A204.1 (cell line): ENCODE data around the gene MPST.

ENCODE experiments used
- FAIRE-seq: peaks from 2 replicates; lab custom pipeline; 2012; peaks lifted over from hg19 to GRCh38; lab: Jason Lieb, UNC

The MPST gene

DNA sequence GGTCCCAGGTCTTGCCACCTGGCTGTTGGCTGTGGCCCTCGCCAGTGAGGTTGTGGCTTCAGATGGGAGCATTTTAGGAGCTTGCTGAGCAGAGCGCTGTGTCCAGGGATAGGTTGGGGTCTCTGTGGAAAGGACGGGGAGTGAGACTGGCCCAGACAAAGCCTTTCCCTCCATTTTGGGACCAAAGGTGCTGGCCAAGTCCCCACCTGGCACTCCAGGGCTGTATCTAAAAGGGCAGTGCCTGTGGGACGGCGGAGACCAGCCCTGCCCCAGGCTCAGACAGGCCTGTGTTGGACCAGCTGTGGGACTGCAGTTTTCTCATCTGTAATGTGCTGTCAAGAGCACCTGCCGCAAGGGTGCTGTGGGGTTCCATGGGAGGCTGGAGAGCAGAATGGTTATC lies 27.0 kb downstream of the MPST start:
- no peak for FAIRE-seq

- no peak for FAIRE-seq
Observed at GRCh38 chr22:37047006-37047405, 27.5 kb downstream of the MPST start.

DNA sequence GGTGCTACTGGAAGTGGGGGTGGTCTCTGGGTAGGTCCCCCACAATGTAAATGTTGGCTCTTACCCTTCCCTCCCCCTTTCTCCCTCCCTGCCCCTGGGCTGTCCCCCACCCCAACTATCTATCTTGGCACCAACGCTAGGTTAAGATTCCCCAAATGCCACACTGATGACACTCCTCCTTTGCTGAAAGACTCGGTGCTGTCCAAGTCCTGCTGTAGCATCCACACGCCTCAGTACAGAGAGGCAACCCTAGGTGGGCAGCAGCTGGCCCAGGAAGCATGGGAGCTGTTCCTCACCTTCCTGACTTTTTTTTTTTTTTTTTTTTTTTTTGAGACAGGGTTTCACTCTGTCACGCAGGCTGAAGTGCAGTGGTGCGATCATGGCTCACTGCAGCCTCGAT lies 28.6 kb downstream of the MPST start:
- FAIRE-seq = no peak

DNA sequence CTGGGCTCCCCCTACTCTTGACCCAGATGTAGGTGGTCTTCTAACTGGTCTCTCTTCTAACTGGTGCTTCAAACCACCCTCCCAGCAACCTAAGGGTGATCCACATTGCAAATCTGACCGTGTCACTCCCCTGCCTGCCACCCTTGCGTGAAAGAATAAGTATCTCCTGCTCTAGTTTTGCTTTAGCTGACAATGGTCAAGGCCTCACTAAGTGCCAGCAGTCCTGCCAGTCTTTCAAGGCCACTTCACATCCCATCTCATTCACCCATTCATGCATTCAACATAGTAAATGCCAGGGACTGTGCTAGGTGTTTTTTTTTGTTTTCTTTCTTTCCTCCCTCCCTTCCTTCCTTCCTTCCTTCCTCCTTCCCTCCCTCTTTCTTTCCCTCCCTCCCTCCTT lies 29.7 kb downstream of the MPST start:
- no peak for FAIRE-seq

- no peak for FAIRE-seq
Observed at GRCh38 chr22:37050913-37051312, 31.4 kb downstream of the MPST start.

DNA sequence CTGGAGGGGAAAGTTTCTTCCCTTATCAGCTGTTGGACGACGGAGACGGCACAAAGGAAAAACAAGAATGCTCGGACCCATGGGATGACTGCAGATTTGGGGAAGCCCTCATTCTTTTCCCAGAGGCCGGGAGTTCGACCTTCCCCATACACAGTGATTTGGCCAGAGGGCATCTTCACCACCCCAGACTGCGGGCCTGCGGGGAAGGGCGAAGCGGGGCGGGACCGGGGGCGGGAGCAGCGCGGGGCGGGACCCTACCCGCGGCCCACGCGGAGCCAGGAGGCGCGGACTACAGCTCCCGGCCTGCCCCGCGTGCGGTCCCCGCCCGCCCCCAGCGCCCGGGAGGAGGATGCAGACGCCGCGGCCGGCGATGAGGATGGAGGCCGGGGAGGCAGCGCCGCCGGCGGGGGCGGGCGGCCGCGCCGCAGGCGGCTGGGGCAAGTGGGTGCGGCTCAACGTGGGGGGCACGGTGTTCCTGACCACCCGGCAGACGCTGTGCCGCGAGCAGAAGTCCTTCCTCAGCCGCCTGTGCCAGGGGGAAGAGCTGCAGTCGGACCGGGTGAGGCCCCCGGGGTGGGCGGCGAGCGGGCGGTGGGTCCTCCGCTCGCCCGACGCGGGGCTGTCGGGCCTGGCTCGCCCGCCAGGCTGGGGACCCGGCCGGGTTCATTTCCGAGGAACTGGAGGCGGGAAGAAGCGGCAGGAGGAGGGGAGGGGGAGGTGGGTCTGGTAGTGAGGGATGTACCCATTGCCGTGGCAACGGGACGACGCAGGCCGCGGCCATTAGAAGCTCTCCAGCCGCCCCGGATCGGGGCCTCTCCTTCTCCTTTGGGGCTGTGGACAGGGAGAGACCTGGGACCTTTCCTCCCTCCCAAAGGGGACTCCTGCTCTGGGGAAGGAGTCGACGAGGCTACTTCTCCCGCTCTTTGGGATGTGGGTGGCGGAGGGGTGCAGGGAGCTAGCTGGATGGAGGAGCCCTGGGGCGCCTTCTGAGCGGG lies 32.1 kb downstream of the MPST start, which contains the start of gene KCTD17:
Gene KCTD17 (plus strand): TSS at position 352 of the 995 bp plus-strand sequence. CDS start 19 bp downstream, at position 371.
- FAIRE-seq = no peak

GRCh38 chr22:37052386-37053309 lies 33.1 kb downstream of the MPST start:
- no peak for FAIRE-seq

GRCh38 chr22:37053310-37054055 lies 33.9 kb downstream of the MPST start:
- FAIRE-seq = no peak

DNA sequence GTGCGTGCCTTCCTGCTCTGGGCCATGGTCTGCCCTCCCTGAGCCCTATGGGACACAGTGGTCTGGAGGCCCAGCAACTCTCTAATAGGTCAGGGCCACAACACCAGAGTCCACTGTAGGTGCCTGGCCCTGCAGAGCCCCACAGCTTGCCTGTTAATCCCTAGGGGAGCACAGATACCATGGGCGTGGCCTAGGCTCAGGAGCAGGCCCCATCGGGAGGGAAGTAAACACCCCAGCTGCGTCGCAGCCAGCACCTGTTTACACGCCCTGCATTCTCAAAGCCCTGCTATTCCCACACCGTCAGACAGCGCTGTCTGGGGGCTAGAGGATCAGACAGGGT lies 34.5 kb downstream of the MPST start:
- FAIRE-seq = no peak

DNA sequence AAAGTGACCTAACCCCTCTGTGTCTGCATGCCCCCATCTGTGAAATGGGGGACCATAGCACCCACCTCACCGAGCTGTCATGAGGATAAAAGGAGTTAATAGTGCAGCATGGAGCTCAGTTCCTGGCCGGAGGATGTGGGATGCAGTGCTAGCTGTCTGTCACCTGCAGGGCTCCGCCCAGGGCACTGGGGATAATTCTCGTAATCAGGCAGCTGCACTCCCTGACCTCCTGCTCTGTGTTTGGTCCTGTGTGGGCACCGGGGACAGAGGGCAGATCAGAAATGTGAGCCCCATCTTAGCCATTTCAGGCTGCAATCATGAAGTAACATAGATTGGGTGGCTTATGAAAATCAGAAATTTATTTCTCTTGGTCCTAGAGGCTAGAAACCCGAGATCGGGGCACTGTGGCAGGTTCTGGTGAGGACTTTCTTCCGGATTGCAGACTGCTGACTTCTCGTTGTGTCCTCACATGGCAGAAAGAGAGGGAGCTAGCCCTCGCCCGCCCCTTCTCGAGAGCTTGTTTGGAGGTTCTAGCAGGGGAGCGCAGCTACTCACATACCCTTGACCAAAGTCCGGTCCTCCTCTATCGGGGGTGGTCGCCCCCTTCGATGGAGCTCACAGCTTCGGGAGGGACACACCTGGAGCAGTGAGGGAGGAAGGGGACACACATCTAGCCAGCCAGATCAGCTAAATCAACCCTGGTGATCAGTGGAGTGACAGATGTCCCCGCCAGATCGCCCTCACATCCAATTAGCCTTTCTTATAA lies 35.2 kb downstream of the MPST start:
- FAIRE-seq = no peak

GRCh38 chr22:37056246-37056645 lies 36.7 kb downstream of the MPST start:
- no peak for FAIRE-seq

- FAIRE-seq = no peak
Observed at GRCh38 chr22:37057226-37057625, 37.7 kb downstream of the MPST start.

DNA sequence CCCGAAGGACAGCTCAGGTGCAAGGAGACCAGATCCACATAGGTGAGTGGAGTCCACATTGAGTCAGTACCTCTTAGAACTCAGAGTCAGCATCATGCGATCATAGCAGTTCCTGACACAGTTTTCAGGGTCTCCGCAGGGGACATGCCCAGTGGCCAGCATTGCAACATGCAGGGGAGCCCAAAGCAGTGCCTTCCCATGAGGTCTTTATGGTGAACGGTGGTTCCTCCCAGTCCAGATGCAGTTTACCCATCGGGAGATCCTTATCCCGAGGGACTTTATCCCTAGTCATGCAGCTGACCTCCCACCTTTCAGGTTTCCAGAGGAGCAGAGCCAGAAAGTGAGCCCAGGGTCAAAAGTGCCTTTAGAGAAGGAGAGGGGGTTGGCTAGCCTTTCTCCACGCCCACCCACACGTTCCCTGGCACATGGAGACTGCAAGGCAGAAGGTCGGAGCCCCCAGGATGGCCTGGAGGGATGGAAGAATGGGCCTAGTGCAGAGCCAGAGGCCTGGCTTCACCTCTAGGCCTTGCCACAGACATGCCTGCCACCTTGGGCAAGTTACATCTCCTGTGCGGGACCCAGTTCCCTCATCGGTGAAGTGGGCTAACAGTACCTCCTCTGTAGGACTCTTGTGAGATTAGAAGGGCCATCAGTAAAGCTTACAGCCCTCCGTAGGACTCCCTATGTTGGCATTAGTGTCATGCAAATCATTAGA lies 38.4 kb downstream of the MPST start:
- no peak for FAIRE-seq

GRCh38 chr22:37058917-37059701 lies 39.6 kb downstream of the MPST start:
- no peak for FAIRE-seq

GRCh38 chr22:37059876-37060449 lies 40.4 kb downstream of the MPST start:
- no peak for FAIRE-seq

GRCh38 chr22:37060801-37061610 lies 41.5 kb downstream of the MPST start:
- FAIRE-seq = no peak

- no peak for FAIRE-seq
Observed at GRCh38 chr22:37061611-37062375, 42.3 kb downstream of the MPST start.

- FAIRE-seq = no peak
Observed at GRCh38 chr22:37062376-37062675, 42.8 kb downstream of the MPST start.
